HepG2 (cell line): Measurements from ENCODE around the gene AHCYL1. TPM values are rescaled to one million over a fixed set of nuclear protein-coding genes. Genes with fewer than 3 reads are reported as not detected.

ENCODE experiments used
- ATAC-seq: fragments of 200-7000 bp; cut with Tn5 transposase; 3 replicates; pipeline ENCODE4 v1.9.1; 2020; ENCODE audit warnings: mild to moderate bottlenecking, moderate library complexity
- BruUV-seq: library from RNA; stranded (reverse); fragments of 400-500 nt; replicated peaks from 2 replicates; lab custom pipeline; 2021; lab: Mats Ljungman, UMichigan
- CTCF ChIA-PET: fragments of 300-600 bp; formaldehyde crosslinking; extraction: SDS; loops from one replicate; lab custom pipeline; 2021; ENCODE audit warnings: low total read pairs, inconsistent platforms, low intra/inter-chr PET ratio; lab: Yijun Ruan, JAX
- POLR2A ChIA-PET: fragments of 350-600 bp; sonication (Branson Sonifier 250); formaldehyde crosslinking; loops from one replicate; lab custom pipeline; 2020; ENCODE audit warnings: antibody characterized with exemption, inconsistent platforms; lab: Yijun Ruan, JAX
- DNase-seq: peaks from one replicate; pipeline ENCODE4 v3.0.0-alpha.2; 2015; ENCODE audit warnings: low spot score
- FAIRE-seq: peaks from 3 replicates; lab custom pipeline; 2011; peaks lifted over from hg19 to GRCh38; lab: Jason Lieb, UNC
- H2AFZ ChIP-seq: one replicate; pipeline ENCODE4 v1.6.1; 2011; ENCODE audit warnings: low read length, inconsistent platforms
- H3K27ac ChIP-seq: fragments of 300-600 bp; 3 replicates; pipeline ENCODE4 v1.8.0; 2011; ENCODE audit warnings: mixed run types, mild to moderate bottlenecking, mixed read lengths, low read length, inconsistent platforms; ENCODE audit not compliant: insufficient read depth; ENCODE audit errors: extremely low read length
- H3K27me3 ChIP-seq, 2 experiments: fragments of 200-600 bp in 1 of 2; 2 replicates in 1 of 2; 3 replicates in 1 of 2; pipeline versions ENCODE4 v1.6.0 to v1.8.0; 2011; ENCODE audit warnings: low read length in 2 of 2, mild to moderate bottlenecking in 2 of 2, moderate library complexity in 2 of 2, inconsistent platforms in 1 of 2; ENCODE audit not compliant: insufficient read depth in 2 of 2, control insufficient read depth in 1 of 2
- H3K36me3 ChIP-seq, 2 experiments: fragments of 200-600 bp in 1 of 2; replicated peaks in 1 of 2; 2 replicates in 1 of 2; 3 replicates in 1 of 2; pipeline versions ENCODE4 v1.5.1 to v1.8.0; 2011; ENCODE audit warnings: low read length in 2 of 2, inconsistent platforms in 1 of 2; ENCODE audit not compliant: insufficient read depth in 2 of 2, control insufficient read depth in 1 of 2
- H3K4me1 ChIP-seq: 2 replicates; pipeline ENCODE4 v1.5.1; 2012; ENCODE audit warnings: low read length, inconsistent platforms; ENCODE audit not compliant: insufficient read depth
- H3K4me2 ChIP-seq: 2 replicates; pipeline ENCODE4 v1.6.0; 2011; ENCODE audit warnings: low read depth, low read length, inconsistent platforms
- H3K4me3 ChIP-seq, 3 experiments: fragments of 200-600 bp in 1 of 3; sonication (generic), shearing (Covaris generic) in 1 of 3; replicated peaks in 1 of 3; 2 replicates each; pipeline ENCODE4 v1.5.1; 2011 to 2016; ENCODE audit warnings: low read length in 3 of 3, inconsistent platforms in 2 of 3, low read depth in 2 of 3, mild to moderate bottlenecking in 2 of 3, control low read depth in 1 of 3, mixed read lengths in 1 of 3; ENCODE audit not compliant: insufficient read depth in 1 of 3
- H3K79me2 ChIP-seq: one replicate; pipeline ENCODE4 v1.6.1; 2011; ENCODE audit warnings: low read length, inconsistent platforms; ENCODE audit not compliant: insufficient read depth
- H3K9ac ChIP-seq: 2 replicates; pipeline ENCODE4 v1.6.0; 2011; ENCODE audit warnings: mild to moderate bottlenecking, low read depth, low read length, inconsistent platforms; ENCODE audit not compliant: insufficient read depth
- H3K9me3 ChIP-seq: 2 replicates; pipeline ENCODE4 v1.5.1; 2012; ENCODE audit warnings: mild to moderate bottlenecking, low read length
- H4K20me1 ChIP-seq: 2 replicates; pipeline ENCODE4 v1.6.0; 2011; ENCODE audit warnings: inconsistent platforms, mild to moderate bottlenecking, low read length, moderate library complexity; ENCODE audit not compliant: insufficient read depth
- CHD4 ChIP-seq: fragments of 200-600 bp; sonication (generic); IDR thresholded peaks from 2 replicates; pipeline ENCODE4 v1.7.0; 2017; ENCODE audit warnings: mild to moderate bottlenecking, low read length, borderline replicate concordance
- TEAD2 ChIP-seq: sonication (generic); formaldehyde crosslinking; IDR thresholded peaks from 2 replicates; pipeline ENCODE4 v1.9.0; 2021; ENCODE audit warnings: missing genetic modification reagents
- ZNF136 ChIP-seq: sonication (generic); formaldehyde crosslinking; IDR thresholded peaks from 2 replicates; pipeline ENCODE4 v1.8.1; 2022; ENCODE audit warnings: low read depth, mild to moderate bottlenecking, moderate library complexity, missing genetic modification reagents
- ZNF280D ChIP-seq: sonication (generic); formaldehyde crosslinking; IDR thresholded peaks from 2 replicates; pipeline ENCODE4 v1.5.1; 2020; ENCODE audit warnings: mild to moderate bottlenecking, missing genetic modification reagents
- ZNF501 ChIP-seq: sonication (generic); formaldehyde crosslinking; IDR thresholded peaks from 2 replicates; pipeline ENCODE4 v1.5.1; 2020; ENCODE audit warnings: mild to moderate bottlenecking, moderate library complexity, missing genetic modification reagents
- ZNF550 ChIP-seq: sonication (generic); formaldehyde crosslinking; IDR thresholded peaks from 2 replicates; pipeline ENCODE4 v1.4.0; 2020; ENCODE audit warnings: mild to moderate bottlenecking, missing genetic modification reagents, borderline replicate concordance
- WGBS: methylation state at CpG from one replicate; pipeline ENCODE4 v1.1.6; 2017; ENCODE audit warnings: low lambda C conversion rate; 5-methylcytosine and 5-hydroxymethylcytosine counted together
- in situ Hi-C: cut with HindIII; loops from 2 replicates; pipeline ENCODE4 v1.10.0; 2017; ENCODE audit warnings: low pct_unique_long_range_greater_than_20kb; ENCODE audit not compliant: extremely low pct_ligation_motif_present
- intact Hi-C: fragments of 100-400 bp; cut with micrococcal nuclease; formaldehyde crosslinking; loops from one replicate; pipeline ENCODE4 v1.10.0; 2022; ENCODE audit not compliant: unreplicated experiment
- polyA plus RNA-seq, 8 experiments: library from polyadenylated mRNA; depleted of rRNA in 3 of 8; stranded (reverse) in 7 of 8; unstranded in 1 of 8; fragments of >200 nt; fragmentation: Illumina TruSeq in 4 of 8; extraction: Trizol in 4 of 8; gene quantifications; 2 replicates each; pipeline versions ENCODE4 v1.2.1 to v1.2.3, GENCODE V29; 2011 to 2016; ENCODE audit warnings: low read depth in 4 of 8, missing spikeins in 1 of 8, mixed read lengths in 1 of 8; ENCODE audit not compliant: insufficient read depth in 1 of 8
- total RNA-seq, 5 experiments: library from RNA; depleted of rRNA; stranded (reverse); fragments of >200 nt; fragmentation: Illumina TruSeq; extraction: Trizol; gene quantifications; 2 replicates each; pipeline ENCODE4 v1.2.3, GENCODE V29; 2016; ENCODE audit warnings: low read depth in 1 of 5
- TF ChIP-seq, protein P1 (sequence below): sonication (generic); IDR thresholded peaks from 2 replicates; pipeline ENCODE4 v1.6.1; 2016; ENCODE audit warnings: low read depth, borderline replicate concordance

The AHCYL1 gene
- total and polyA plus RNA-seq, 2 of the 13 experiments (the other 11 are each of a cell fraction or from before 2014, with no cell fraction given), result 40.9 to 76.3 TPM

GRCh38 chr1:109935451-109935900, 49.1 kb upstream of the AHCYL1 start (continued):
- TF ChIP-seq, protein P1, sequence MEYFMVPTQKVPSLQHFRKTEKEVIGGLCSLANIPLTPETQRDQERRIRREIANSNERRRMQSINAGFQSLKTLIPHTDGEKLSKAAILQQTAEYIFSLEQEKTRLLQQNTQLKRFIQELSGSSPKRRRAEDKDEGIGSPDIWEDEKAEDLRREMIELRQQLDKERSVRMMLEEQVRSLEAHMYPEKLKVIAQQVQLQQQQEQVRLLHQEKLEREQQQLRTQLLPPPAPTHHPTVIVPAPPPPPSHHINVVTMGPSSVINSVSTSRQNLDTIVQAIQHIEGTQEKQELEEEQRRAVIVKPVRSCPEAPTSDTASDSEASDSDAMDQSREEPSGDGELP, result peak; percentile 98
- TF ChIP-seq ZNF501 (CRISPR knock-in tag), result 0 out of 2 replicates have a peak, but pooled peaks have one; percentile 26

- intact Hi-C loops (no loop called here), in situ Hi-C loops (no loop called here)
- DNase-seq, result no peak
- H3K9me3 ChIP-seq, result peaks cover 14% of the 10 kb centered on the region
- peaks cover 42% of the 10 kb centered on the region for H3K4me1 ChIP-seq
- 100% methylated on average over 1 of the region's 1 CpG for WGBS
- H3K36me3 ChIP-seq, result no peaks in the 10 kb centered on the region
- H3K4me3 ChIP-seq, result no peak overlapping the region
- no peak overlapping the region for H2AFZ ChIP-seq
- FAIRE-seq, result no peak
- H3K4me2 ChIP-seq, result no peak overlapping the region
- H3K27ac ChIP-seq, result no peak overlapping the region
- no peak overlapping the region for H3K9ac ChIP-seq
- H3K27me3 ChIP-seq, result no peaks in the 10 kb centered on the region
- ChIA-PET POLR2A (no interaction called here), CTCF (no interaction called here)
- no peaks in the 10 kb centered on the region for H4K20me1 ChIP-seq
- TF ChIP-seq ZNF280D (CRISPR knock-in tag) (0 out of 2 replicates have a peak, but pooled peaks have one; percentile 39), CHD4 (0 out of 2 replicates have a peak, but pooled peaks have one; percentile 30), ZNF136 (CRISPR knock-in tag) (peak; percentile 100), TEAD2 (CRISPR knock-in tag) (no peak), ZNF550 (no peak)
- ATAC-seq, result no peak
- no TSS peak for BruUV-seq
- H3K79me2 ChIP-seq, result no peaks in the 10 kb centered on the region
Measured at GRCh38 chr1:109937738-109938137, 46.8 kb upstream of the AHCYL1 start.
